Measurements from ENCODE around the gene FAM107A.

FAM107A gene, protein sequence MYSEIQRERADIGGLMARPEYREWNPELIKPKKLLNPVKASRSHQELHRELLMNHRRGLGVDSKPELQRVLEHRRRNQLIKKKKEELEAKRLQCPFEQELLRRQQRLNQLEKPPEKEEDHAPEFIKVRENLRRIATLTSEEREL

DNA sequence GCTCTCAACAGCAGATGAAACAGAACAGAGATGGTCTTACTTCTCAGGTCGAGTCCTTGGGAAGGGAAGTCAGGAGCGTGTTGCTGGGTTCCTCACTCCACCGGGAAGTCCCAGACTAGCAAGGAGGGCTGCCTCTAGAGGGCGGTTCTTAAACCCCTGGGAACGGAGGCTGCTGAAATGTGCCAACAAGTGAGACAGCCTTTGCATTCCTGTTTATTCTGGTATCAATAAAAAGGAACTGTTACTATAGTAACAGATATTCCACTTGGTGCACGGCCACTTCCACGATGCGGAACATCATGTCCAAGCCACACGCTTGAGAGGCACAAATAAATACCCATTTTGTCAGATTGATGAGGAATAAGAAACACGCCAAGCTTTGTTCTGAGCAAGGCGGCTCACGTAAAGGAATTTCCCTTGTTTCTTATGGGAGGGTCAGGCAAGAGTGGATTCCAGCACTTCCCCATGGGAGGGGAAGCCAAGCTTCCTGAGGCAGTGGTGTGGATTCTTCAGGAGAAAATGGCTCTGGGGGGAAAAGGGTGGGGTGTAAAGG lies at the start of gene FAM107A:
Gene FAM107A (minus strand): TSS at position 123 of the 553 bp plus-strand sequence. CDS start 7,531 bp downstream, outside the sequence.
- FAIRE-seq: no peak

DNA sequence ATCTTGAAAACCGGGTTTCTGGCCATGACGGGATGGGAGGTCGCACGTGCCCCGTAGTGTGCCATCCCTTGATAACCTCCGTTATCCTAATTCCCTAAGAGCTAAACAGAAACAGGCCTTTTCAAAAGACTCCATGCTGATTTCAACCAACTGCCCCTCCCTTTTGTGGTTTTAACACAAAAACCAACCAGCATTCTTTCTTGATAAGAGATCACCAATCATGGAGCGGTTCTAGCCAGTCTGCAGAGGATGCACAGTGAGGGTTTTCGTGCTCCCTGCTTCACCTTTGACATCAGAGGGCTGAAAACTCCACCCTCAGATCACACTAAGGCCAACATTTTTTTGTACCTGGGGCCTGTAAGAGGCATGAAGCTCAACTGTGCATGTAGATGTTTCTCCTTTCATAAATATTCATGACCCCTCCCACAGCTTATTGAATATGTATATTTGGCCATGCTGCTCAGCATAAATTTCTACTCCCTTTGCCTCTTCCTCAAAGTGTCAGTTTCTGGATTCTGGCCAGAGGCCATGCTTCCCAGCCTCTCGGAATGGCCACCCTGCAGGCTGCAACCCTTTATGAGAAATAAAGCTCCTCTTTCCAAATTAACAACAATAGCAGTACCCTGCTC lies 48.1 kb upstream of the FAM107A start:
- no peak for FAIRE-seq

DNA sequence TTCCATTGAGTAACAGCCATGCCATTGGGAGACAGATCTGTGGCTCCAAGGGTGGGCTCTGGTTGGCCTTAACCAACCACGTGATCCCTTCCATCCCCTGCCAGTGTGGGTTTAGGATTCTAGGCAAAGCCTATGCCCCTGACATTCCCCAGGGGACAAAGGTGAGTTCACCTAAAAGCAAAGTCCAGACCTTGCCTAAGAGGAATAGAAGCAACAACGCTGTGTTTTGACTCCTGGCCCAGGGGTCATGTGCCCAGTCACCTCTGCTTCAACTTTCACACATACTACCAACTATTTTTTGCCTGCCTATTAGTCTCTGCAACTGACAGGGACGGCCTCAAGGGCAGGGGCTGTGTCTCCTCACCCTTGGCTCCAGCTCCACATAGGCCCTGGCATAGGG lies 47.4 kb upstream of the FAM107A start:
- no peak for FAIRE-seq

DNA sequence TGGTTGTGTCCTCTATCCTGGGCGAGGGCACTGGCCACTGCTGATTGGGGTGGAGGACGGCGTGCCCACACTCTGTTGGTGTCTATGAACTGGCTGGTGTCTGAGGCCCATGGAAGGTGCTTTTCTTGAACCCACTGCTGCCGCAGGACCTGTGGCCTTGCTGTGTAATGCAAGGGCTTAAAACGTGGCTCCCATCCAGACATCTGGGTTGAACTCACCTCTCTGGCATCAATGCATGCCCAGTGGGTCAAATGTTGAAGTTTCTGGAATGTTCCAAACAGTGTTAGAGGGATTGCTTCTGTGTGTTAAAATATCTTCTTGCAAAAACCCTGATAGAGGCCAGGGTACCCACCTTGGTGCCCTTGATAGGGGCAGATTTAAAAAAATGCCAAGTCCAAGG lies 46.8 kb upstream of the FAM107A start:
- FAIRE-seq: no peak

DNA sequence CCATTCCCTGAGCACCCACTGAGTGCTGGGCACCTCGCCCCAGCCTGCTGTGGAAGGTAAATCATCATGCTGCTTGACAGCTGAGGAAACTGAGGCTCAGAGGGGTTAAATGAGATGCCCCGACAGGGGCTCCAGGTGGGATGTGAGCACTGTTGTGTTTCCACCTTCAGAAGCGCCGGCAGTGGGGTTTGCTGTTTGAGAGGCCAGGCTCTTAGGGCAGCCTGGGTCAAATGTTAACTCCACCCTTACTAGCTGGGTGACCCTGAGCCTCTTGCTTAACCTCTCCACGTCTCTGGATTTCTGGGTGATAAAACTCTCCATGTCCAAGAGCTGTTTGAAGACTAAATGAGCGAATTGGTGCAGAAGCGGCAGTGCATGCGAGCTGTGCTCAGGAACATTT lies 46.3 kb upstream of the FAM107A start:
- no peak for FAIRE-seq

DNA sequence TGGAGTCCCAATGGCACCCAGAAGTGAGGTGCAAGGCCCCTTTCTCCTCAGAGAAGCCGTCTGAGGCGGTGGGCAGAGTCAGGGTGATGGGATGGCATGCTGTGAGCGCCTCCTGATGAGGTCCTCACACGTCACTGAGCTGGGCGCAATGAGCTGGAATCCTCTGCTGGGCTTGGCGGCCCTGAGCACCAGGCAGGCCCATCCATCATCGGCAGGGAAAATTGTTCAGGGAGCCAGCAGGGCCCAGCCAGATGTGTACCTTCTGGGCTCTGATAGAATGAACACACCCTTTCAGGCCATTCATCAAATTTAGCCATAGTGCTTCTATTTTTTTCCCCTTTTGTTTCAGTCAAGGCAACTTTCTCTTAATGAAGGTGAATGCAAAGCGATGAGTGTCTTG lies 45.7 kb upstream of the FAM107A start:
- no peak for FAIRE-seq

DNA sequence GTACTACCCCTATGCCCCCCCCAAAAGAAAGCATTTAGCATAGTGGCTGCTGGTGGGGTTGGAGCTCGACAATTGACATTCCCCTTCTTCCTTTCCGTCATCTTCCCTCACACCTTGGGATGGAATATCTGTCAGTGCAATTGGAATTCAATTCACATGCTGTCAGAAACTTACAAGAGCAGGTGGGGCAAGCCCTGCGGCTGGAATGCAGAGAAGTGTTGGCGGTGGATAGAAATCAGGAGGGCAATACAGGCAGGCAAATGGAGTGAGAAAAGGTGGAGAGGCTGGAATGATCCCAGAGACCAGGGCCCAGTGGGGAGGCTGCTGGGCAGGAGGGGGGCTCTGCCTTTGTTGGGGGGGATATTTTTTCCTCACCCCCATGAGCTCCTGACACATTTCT lies 45.2 kb upstream of the FAM107A start:
- FAIRE-seq: no peak

DNA sequence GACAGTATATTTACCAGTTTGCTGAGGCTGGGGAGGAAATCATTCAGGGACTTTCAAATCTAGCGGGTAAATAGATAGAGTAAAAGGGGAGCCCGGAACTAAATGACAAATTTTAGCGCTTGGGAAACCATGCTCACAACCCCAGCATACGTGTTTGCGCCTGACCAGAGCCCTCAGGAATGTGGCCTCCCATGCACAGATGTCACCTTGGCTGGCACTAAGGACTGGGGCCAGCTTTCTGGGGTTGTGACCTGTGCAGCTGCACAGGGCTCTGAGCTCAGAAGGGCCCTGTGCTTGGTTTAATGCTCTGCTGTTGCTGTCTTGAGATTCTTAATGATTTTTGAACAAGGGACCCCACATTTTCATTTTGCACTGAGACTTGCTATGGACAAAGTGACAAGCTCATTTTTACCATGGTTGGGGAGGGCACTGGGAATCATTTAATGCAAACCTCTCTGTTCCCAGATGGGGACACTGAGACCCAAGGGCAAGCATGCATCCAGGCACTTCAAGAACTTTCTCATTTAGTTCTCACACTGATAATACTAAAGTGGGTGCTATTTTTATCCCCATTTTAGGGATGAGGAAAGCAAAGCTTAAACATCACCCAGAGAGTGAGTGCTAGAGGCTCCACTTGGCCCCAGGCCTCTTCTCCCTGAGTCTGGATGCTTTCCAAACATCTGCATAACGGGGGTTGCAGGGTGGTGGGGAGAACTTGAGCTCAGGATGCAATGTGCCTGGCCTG lies 44.1 kb upstream of the FAM107A start:
- no peak for FAIRE-seq

DNA sequence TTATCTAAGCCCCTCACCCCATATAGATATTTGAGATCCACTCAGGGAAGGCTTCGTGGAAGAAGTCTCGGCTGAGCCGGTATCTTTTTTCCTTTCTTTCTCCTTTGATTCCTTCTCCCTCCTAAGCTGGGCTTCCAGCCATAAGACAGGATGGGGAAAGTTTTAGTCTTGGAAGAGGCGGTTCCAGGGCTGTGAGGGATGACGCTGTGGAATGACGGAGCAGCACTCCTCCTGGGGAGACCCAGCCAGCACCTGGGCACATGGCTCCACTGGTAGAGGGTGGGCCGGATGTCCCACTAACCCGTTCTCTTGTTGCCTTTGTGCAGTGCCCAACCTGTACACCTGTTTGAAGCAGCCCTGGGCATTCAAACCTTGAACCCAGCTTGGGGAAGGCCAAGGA lies 43.2 kb upstream of the FAM107A start:
- no peak for FAIRE-seq

DNA sequence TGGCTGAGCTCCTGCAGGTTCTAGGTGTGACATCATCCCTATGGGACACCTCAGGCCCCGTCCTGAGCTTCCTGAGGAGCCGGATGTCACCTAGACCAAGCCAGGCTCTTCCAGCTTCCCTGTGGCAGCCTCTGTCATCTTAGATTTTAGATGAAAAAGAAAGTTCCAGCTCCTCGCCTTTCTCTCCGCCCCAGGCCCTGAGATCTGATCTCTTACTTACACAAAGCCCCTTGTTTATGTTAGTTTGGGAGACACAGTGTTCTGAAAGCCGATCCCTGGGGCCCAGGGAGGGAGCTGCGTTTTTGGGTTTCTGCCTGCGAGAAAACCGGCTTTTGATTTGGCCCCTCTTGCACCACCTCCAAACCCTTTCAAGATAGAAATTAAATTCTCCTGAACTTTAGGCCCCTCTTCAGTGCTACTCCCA lies 40.2 kb upstream of the FAM107A start:
- FAIRE-seq: no peak

DNA sequence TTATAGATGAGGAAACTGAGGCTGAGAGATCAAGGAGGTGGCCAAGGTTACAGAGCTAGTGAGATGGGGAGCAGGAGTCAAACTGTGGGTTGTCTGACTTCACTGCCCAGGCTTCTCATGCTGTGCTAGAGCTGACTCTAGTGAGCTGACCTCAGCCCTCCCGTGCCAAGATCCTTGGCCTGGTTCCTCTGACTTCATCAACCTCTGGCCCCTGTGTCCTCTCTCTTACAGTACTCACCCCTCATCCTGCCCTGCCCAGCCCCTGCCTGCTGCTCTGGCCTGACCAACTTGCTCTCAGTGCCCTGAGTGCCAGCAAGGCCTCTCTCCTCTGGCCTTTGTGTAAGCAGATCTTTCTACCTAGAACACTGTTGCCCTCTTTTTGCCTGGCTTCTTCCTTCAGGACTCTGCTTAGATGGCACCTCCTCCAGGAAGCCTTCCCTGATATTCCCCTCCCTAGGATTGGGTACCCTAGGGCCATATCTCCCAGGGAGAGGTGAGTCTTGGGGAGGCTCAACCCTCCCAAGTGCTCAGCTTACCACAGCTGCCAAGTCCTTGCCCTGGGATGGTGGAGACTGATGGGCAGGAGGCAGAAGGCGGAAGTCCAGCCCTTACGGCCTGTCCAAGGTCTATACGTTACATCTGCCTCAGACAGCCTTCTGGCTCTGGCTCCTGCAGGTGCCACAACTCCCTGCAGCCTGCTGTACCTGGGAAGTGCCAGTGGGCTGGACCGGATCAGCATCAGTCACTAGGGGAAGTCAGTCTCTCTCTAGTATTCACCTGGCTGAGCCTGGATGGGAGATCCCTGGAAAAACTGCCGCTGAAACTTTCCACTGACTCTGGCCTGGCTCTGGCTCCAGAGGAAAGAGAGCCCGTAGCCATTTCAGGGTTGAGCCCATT lies 36.3 kb upstream of the FAM107A start:
- no peak for FAIRE-seq

DNA sequence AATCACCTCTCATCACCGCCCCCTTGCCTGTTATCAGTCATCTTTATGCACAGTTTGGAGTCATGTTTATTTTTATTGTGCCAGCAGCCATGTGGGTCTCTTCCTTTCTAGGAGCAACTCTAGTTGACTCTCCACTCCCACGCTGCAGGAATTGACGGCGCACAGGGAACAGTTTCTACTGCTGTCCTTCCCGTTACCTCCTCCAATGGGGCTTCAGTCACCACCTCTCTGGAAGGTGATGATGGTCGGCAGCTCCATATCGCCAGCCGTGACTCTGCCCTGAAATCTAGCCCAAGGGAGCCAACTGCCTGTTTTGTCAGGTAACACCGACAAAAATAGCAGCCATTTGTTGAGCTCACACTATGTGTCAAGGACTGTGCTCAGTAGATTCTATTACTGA lies 35.6 kb upstream of the FAM107A start:
- FAIRE-seq: no peak

DNA sequence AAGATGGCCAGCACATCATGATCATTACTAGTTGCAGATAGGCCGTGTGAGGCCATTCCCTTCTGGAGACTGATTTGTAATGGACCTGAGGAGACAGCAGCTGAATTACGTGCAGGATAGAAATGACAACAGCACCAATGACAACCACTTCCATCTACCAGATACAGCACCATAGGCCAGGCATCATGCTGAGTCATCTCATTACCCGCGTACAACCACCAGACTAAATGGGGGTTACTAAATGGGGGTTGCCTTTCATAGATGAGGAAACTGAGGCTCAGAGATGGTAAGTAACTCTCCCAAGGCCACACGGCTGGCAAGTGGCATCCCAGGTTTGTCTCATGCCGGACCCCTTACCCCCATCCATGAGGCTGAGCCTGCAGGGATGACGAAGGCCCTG lies 32.8 kb upstream of the FAM107A start:
- no peak for FAIRE-seq

DNA sequence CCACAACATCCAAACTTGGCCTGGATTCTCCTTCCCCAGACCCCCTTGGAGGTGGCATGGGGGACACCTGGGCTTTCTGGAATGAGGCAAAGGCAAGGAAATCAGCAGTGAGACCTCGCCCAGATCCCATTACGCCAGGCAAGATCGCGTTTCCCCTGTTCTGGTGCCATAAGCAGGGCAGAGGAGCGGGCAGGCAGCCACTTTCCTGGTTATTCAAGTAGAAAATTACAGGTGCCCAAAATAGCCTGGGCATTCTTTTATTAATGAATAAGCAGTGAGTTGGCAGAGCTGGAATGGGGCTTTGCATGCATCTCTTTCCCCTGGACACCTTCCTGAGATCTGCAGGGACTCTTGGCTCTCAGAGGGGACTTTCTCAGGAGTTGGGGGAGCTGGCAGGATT lies 31.5 kb upstream of the FAM107A start:
- no peak for FAIRE-seq

DNA sequence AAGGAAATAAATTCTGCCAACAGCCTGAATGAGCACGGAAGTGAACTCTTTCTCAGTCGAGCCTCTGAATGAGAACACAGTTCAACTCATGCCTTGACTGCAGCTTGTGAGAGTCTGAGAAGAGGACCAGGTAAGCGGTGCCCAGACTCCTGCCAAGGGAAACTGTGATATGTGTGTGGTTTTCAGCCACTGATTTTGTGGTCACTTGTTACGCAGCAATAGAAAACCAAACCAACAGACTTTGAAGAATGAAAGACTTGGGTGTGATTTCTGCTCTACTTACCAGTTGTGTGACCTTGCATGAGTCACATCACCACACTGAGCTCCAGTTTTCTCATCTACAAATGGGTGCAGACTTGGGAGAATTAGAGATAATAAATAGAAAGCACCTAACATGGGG lies 30.6 kb upstream of the FAM107A start:
- FAIRE-seq: no peak

DNA sequence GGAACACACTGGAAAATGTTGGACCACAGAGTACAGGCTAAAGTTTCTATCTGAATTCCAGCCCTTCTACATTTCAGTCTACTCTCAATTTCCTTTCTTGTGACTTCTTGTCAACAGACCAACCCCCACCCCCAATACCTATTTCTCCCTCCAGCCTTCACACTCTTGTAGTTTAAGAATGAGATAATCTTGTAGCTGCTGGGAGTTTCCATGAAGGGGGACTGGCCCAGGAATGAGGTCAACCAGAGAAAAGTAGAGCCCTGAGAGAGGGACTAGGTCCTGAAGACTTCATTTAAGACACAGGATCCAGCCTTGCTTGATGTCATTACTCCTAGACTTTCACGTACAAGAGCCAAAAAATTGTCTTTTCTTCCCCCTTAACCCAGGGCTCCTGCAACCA lies 29.5 kb upstream of the FAM107A start:
- FAIRE-seq: no peak

DNA sequence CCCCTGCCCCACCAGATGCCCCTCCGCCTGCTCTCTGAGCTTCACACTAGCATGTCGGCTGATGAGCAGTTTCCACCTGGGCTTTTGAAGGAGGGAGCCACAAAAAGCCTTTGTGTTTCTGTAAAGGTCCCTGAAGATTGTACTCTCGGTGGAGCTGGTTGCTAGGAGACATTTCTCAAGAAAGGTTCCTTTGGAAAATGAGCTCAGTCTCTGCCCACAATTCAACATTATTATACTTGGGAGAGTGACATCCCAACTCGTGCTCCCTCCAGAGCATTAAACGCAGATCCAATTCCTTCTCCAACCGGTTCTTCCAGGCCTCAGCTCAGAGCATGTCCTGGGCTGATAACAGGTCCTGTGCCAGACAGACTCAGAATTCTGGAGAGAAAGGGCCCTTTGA lies 26.8 kb upstream of the FAM107A start:
- FAIRE-seq: no peak

DNA sequence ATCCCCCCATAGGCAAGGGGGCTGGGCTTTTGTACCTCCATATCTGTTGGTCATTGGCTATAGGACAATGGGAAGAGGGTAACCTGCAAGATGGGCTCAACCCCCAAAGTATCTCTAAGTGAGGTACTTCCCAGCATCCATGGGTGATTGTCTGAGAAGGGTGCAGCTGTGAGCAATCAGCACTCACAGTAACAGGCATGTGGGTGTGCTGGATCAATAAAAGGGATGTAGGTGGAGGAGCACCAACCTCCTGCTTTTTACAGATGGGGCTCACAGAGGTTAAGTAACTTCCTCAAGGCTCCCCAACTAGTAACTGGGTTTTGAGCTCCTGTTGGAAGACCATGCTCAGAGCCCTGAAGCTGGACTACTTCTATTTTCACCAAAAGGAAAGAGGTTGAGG lies 26.4 kb upstream of the FAM107A start:
- no peak for FAIRE-seq

DNA sequence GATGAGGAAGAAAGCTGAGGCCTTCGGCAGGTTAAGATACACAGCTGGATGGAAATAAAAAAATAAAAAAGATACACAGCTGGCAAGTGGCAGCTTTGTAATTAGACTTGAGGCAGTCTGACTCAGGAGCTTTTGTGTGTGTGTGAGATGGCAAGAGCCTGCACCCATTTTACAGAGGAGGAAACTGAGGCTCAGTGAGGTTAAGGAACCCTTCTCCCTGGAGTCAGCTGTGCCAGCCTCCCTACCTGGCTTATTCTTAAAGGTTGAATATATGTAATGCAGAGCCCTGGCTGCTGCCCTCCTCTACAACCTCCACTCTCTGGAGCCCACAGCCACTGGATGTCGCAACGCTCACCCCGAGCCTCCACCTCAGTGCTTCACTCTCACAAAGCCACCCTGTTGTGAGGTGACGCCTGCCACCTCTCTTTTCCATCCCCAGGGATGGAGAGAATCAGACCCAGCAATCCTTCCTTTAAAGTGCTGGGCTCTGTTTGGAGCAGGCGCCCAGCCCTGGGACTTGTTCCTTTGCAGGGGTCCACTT lies 20.6 kb upstream of the FAM107A start:
- no peak for FAIRE-seq

DNA sequence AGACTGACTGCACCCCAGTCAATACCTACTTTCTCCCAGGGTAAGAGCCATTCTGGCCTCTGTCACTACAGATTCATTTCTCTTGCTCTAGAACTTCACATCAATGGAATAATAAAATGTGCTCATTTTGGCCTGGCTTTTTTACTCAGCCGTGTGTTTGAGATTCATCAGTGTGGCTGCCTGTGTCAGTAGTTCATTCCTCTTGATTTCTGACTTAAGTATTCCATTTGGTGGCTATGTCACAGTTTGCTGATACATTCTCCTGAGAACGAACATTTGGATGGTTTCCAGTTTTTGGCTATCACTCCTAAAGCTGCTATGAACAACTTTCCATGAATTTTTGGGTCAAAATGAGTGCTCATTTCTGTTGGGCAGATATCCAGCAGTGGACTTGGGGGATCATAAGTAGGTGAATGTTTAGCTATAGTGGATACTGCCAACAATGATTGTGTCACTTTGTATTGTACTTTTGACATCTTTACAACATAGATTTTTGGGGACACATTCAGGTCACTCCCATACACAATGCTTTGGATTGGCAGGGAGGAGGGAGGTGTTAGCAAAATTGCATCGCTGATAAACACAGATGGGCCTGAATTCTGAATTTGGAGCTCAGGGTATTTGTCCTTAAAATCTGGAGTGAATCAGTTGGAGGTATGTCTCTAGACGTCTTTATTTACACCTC lies 19.8 kb upstream of the FAM107A start:
- no peak for FAIRE-seq

DNA sequence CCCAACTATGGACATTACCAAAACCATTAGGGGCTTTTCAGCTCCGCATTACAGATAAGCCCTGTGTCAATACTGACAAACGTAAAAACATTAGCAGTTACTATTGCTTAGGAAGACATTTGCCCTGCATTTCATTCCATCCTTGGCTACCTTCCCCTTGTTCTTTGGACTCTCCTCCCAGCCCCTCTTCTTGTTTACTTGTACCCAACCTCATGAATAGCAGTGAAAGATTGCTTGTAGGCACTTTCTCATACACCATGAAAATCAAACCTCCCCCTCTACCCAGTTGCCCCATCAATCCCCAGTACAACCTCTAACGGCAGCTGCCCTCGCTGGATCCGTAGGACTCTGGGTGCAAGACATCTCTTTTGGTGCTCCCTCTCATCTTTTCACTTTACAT lies 16.9 kb upstream of the FAM107A start:
- no peak for FAIRE-seq
